Osteoblast (primary cell): ENCODE results near the gene LRBA. TPM values are rescaled to one million over a fixed set of nuclear protein-coding genes. Genes with fewer than 3 reads are reported as not detected.
"Not testable (repeated sequence)": the region's sequence is repeated elsewhere in the genome, so short reads cannot be mapped to it uniquely, and the experiment has no call there.

Experiments
- DNase-seq: peaks from one replicate; pipeline ENCODE4 v3.0.0; 2011; ENCODE audit warnings: low spot score, mixed read lengths; ENCODE audit not compliant: insufficient read length; ENCODE audit errors: missing footprints
- H2AFZ ChIP-seq: 2 replicates; pipeline ENCODE4 v1.6.0; 2011; ENCODE audit warnings: mild to moderate bottlenecking, low read length
- H3K27ac ChIP-seq: 2 replicates; pipeline ENCODE4 v1.5.1; 2011; ENCODE audit warnings: mild to moderate bottlenecking, low read depth, low read length, moderate library complexity
- H3K27me3 ChIP-seq: 2 replicates; pipeline ENCODE4 v1.6.0; 2012; ENCODE audit warnings: mild to moderate bottlenecking, control low read depth, inconsistent platforms, low read length, moderate library complexity; ENCODE audit not compliant: insufficient read depth
- H3K36me3 ChIP-seq: 2 replicates; pipeline ENCODE4 v1.5.1; 2011; ENCODE audit warnings: mild to moderate bottlenecking, low read length, control low read depth, moderate library complexity; ENCODE audit not compliant: insufficient read depth
- H3K4me1 ChIP-seq: 2 replicates; pipeline ENCODE4 v1.5.1; 2011; ENCODE audit warnings: mild to moderate bottlenecking, low read length, control low read depth, moderate library complexity; ENCODE audit not compliant: insufficient read depth
- H3K4me2 ChIP-seq: 2 replicates; pipeline ENCODE4 v1.6.0; 2011; ENCODE audit warnings: mild to moderate bottlenecking, low read length; ENCODE audit not compliant: insufficient read depth
- H3K4me3 ChIP-seq: fragments of 200-600 bp; sonication (generic); 3 replicates; pipeline ENCODE4 v1.5.1; 2012; ENCODE audit warnings: mild to moderate bottlenecking, low read length, inconsistent platforms; ENCODE audit not compliant: insufficient read depth
- H3K79me2 ChIP-seq: 2 replicates; pipeline ENCODE4 v1.6.0; 2012; ENCODE audit warnings: mild to moderate bottlenecking, low read length, control low read depth, inconsistent platforms; ENCODE audit not compliant: insufficient read depth
- H3K9me3 ChIP-seq: 2 replicates; pipeline ENCODE4 v1.5.1; 2011; ENCODE audit warnings: low read depth, low read length, control low read depth
- H4K20me1 ChIP-seq: 2 replicates; pipeline ENCODE4 v1.6.0; 2012; ENCODE audit warnings: mild to moderate bottlenecking, low read length, control low read depth; ENCODE audit not compliant: insufficient read depth
- total RNA-seq: library from RNA; depleted of rRNA; stranded (reverse); fragments of >200 nt; gene quantifications from 2 replicates; pipeline ENCODE4 v1.2.3, GENCODE V29; 2012
- TF ChIP-seq, protein P1 (sequence below): IDR thresholded peaks from 2 replicates; pipeline ENCODE4 v1.5.1; 2011; ENCODE audit warnings: mild to moderate bottlenecking, low read depth, low read length, moderate library complexity; ENCODE audit errors: extremely low read depth

The LRBA gene
- total RNA-seq, 1 donor = 67.3 TPM

DNA sequence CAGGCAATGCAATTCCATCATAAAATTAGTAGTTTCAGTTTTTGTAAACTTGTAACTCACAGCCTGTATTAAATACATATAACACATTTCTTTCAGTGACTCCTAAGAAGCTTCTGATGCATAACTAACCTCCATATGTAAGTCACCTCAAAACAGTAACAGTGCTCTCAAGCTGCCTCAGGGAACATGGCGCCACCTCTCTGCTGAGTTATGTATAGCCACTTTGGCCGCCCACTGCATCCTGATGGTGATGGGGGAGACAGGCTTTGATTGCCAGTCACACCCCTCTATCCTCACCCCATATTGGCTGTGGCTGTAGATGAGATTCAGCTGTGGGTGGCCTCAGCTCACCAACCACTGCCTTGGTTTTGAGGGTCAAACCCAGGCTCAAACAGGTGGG, 54.3 kb downstream of the LRBA start:
- H3K4me1 ChIP-seq = no peaks in the 10 kb centered on the region
- no peak overlapping the region for H3K4me2 ChIP-seq
- H4K20me1 ChIP-seq = peaks cover 5% of the 10 kb centered on the region
- peaks cover 4% of the 10 kb centered on the region for H3K79me2 ChIP-seq
- H3K36me3 ChIP-seq = no peaks in the 10 kb centered on the region
- H3K9me3 ChIP-seq = peaks cover 4% of the 10 kb centered on the region
- TF ChIP-seq, protein P1, sequence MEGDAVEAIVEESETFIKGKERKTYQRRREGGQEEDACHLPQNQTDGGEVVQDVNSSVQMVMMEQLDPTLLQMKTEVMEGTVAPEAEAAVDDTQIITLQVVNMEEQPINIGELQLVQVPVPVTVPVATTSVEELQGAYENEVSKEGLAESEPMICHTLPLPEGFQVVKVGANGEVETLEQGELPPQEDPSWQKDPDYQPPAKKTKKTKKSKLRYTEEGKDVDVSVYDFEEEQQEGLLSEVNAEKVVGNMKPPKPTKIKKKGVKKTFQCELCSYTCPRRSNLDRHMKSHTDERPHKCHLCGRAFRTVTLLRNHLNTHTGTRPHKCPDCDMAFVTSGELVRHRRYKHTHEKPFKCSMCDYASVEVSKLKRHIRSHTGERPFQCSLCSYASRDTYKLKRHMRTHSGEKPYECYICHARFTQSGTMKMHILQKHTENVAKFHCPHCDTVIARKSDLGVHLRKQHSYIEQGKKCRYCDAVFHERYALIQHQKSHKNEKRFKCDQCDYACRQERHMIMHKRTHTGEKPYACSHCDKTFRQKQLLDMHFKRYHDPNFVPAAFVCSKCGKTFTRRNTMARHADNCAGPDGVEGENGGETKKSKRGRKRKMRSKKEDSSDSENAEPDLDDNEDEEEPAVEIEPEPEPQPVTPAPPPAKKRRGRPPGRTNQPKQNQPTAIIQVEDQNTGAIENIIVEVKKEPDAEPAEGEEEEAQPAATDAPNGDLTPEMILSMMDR = peak; percentile 78
- DNase-seq = peak; percentile 71
- H3K4me3 ChIP-seq = no peak overlapping the region
- H3K27me3 ChIP-seq = no peaks in the 10 kb centered on the region
- H3K27ac ChIP-seq = no peak overlapping the region
- no peak overlapping the region for H2AFZ ChIP-seq

DNA sequence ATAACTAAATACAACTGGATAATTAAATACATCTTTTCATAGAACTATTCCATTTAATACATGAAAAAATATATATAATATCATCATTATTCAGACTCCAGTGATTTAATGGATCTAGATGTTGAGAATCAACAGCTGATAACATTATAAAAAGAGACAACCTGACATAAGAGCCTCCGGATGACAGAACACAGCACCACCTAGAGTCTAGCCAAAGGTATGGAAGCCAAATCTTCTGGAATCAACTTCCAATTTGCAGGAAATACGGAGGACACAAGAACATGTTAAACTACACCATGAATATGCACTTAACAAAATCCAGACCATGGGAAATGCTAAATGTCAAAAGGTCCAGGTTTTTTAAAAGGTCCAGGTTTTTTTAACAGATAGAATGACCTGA, 55.0 kb downstream of the LRBA start:
- Histone ChIP-seq H3K27ac (no peak overlapping the region), H3K9me3 (peaks cover 4% of the 10 kb centered on the region), H3K4me2 (peak overlapping the region; percentile 35), H3K4me1 (no peaks in the 10 kb centered on the region), H3K79me2 (peaks cover 6% of the 10 kb centered on the region), H3K27me3 (no peaks in the 10 kb centered on the region), H2AFZ (no peak overlapping the region), H4K20me1 (peaks cover 5% of the 10 kb centered on the region), H3K36me3 (no peaks in the 10 kb centered on the region), H3K4me3 (no peak overlapping the region)
- TF ChIP-seq, protein P1 = peak; percentile 72
- DNase-seq = peak; percentile 82

DNA sequence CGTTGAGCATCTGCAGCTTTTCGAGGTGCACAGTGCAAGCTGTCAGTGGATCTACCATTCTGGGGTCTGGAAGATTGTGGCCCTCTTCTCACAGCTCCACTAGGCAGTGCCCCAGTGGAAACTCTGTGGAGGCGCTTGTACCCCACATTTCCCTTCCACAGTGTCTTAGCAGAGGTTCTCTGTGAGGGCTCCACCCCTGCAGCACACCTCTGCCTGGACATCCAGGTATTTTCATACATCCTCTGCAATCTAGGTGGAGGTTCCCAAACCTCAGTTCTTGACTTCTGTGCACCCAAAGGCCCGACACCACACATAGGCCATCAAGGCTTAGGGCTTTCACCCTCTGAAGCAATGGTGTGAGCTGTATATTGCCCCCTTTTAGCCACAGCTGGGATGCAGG, 57.1 kb downstream of the LRBA start:
- not testable (repeated sequence) for DNase-seq, H4K20me1 ChIP-seq, H3K79me2 ChIP-seq, H3K36me3 ChIP-seq, H3K27me3 ChIP-seq, H3K27ac ChIP-seq, H3K9me3 ChIP-seq, H3K4me3 ChIP-seq, H3K4me2 ChIP-seq, H3K4me1 ChIP-seq, H2AFZ ChIP-seq

DNA sequence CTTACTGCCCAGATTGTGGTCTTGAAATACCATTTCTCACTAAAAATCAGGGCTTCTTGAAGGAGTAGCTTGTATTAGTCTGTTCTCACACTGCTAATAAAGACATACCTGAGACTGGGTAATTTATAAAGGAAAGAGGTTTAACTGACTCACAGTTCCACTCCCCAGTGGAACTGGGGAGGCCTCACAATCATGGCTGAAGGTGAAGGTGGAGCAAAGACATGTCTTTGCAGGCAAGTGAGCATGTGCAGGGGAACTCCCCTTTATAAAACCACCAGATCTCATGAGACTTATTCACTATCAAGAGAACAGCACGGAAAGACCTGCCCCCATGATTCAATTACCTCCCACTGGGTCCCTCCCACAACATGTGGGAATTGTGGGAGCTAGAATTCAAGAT, 58.0 kb downstream of the LRBA start:
- not testable (repeated sequence) for DNase-seq

DNA sequence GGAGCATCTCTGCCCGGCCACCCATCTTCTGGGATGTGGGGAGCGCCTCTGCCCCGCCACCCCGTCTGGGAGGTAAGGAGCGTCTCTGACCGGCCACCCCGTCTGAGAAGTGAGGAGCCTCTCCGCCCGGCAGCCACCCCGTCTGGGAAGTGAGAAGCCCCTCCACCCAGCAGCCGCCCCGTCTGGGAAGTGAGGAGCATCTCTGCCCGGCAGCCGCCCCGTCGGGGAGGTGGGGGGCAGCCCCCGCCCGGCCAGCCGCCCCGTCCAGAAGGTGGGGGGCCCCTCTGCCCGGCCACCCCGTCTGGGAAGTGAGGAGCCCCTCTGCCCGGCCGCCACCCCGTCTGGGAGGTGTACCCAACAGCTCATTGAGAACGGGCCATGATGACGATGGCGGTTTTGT, 61.2 kb downstream of the LRBA start:
- H3K4me2 ChIP-seq, H3K9me3 ChIP-seq, DNase-seq, H2AFZ ChIP-seq, H3K36me3 ChIP-seq, H3K4me3 ChIP-seq, H4K20me1 ChIP-seq, H3K4me1 ChIP-seq, H3K27ac ChIP-seq, H3K27me3 ChIP-seq: not testable (repeated sequence)
- H3K79me2 ChIP-seq = peaks cover 16% of the 10 kb centered on the region

More for the DNA sequence above, 58.0 kb downstream of the LRBA start:
- not testable (repeated sequence) for H2AFZ ChIP-seq, H3K79me2 ChIP-seq, H3K4me1 ChIP-seq, H4K20me1 ChIP-seq, H3K4me2 ChIP-seq, H3K27me3 ChIP-seq, H3K27ac ChIP-seq, H3K36me3 ChIP-seq, H3K4me3 ChIP-seq, H3K9me3 ChIP-seq
